Kasumi-1 (cell line): ENCODE measurements around the gene CCDC91.
"Not testable (repeated sequence)": the region's sequence is repeated elsewhere in the genome, so short reads cannot be mapped to it uniquely, and the experiment has no call there.

Experiments
- DNase-seq, 2 experiments: peaks; one replicate each; lab custom pipeline; 2025; lab: John Stamatoyannopoulos, UW

CCDC91 gene

DNA sequence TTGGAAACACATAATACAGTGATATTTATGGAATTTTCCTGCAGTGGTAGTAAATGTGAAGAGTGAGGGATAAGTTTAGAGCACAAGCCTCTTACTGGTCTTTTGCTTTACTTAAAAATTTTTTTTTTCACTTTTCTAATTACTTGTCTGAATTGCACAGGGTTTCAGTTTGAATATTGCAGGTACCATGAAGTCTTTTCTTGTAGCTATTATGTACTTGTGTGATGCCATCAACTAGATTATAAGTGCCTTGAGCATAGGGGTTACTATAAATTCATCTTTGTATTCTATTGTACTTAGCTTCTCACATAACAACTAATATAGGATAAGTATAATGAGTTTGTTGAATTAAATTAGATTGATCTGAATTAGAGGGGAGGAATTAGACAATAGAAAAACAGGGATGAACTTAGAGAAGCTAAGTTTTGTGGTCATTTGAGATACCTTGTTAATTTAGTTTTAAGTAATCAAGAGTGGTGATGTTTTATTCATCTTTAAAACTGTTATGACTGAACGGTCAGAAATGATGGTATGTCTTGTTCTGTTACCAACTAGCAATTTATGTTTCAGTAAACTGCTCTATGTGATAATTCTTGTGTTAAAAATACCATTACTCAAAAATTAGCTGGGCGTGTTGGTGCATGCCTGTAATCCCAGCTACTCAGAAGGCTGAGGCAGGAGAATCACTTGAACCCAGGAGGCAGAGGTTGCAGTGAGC, 42.1 kb downstream of the CCDC91 start:
- DNase-seq, result no peak

DNA sequence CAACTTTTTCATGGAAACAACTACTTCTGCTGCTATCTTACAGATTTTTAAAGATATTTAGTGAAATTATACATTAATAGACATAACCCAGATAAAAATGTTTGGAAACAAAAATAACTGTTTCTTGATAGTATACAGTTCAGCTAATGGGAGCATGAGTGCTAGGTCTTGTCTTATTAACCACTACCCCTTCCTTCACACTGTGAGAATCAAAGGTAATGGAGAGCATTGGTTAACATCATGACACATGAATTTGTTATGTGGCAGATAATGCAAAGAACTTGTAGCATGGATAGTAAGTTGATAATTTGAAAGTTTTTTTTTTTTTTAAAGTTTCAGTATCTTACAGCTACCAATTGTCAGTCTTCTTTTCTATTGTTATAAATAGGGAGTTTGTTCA, 44.2 kb downstream of the CCDC91 start:
- no peak for DNase-seq

DNA sequence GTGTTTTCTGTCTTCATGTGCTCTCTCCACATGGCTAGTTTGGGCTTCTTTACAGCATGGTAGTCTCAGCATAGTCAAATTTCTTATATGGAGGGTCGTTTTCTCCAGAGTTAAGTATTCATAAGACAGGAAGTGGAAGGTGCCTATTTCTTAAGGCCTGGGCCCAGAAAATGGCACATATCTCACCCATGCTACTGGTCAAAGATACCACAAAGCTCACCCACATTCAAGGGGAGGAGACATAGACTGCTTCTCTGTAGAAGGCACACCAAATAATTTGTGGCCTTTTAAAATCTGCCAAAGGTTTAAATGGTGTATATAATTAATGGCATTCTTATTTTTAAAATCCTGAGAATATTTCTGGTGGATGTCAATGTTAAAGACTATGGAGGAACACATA, 44.8 kb downstream of the CCDC91 start:
- no peak for DNase-seq

DNA sequence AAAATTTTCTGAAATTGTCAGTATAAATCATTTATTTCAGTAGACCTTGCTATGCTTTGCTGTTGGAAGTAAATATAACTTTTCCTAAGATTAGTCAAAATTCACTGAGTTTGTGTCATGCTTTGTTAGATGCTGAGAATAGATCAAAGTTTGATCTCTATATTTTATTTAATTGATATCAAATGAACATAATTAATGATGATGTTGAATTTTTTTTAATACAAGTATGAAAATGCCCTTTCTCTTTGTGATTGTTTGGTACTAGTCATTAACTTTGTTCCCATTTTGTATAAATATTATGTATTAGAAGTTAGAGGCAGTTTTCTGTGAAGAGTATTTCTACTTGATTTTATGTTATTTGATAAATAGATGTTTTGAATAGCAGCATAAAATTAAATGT, 45.7 kb downstream of the CCDC91 start:
- no peak for DNase-seq

DNA sequence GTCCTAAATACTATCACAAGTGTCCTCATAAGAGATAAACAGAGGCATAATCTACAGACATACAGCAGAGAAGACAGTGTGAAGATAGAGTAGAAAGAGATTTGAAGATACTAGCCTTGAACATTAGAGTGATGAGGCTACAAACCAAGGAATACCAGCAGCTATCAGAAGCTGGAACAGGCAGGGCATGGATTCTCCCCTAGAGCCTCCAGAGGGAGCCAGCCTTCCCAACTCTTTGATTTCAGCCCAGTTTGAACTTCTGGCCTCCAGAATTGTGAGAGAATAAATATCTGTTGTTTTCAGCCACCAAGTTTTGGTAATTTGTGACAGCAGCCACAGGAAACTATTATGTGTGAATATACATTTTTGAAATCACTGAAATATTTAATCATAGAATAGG, 47.2 kb downstream of the CCDC91 start:
- no peak for DNase-seq

DNA sequence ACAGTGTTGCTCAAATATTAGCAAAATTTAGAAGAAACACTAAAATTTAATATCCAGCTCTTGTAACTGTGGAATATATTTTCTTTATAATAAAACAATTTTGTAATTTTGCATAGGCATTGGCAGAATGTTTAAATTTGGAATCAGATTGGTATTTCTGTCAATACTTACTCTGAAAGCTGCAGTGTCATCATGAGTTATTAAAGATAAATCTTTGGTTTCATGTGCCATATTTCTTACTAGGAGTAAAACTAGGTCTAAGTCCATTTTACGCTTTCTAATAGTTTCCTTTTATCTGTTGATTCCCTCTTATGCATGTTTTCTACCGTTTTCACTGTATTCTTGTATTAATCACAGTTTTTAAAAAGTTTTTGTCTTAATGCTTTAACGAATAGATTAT, 49.7 kb downstream of the CCDC91 start:
- no peak for DNase-seq

DNA sequence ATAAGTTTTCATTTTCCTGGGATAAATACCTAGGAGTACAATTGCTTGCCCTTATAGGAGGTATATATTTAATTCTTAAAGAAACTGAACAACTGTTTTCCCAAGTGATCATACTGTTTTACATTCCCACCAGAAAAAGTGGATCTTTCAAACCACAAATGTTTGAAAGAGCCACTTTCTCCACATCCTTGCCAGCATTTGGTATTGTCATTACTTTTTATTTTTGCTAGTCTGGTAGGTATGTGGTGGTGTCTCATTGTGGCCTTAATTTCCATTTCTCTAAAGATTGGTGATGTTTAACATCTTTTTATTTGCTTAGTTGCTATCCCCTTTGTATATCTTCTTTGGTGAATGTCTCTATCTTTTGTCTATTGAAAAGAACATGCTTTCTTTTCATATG, 50.6 kb downstream of the CCDC91 start:
- DNase-seq, result no peak

DNA sequence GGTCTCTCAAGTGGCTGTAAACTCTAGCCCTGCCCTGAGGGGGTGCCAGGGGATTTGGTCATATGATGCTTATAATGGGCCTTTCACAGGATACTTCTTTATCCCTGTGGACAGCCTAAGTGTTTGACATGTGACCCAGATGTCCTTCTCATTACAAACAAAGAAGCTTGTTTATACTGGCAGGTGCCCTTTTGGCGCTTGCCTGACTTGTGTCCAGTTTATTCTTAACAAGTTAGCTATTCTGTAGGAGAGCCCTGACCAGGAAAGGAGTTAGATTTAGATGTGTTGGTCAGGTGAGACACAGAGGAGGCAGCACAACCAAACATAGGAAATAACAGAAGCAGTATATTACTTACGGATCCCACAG, 51.9 kb downstream of the CCDC91 start:
- DNase-seq, result no peak

DNA sequence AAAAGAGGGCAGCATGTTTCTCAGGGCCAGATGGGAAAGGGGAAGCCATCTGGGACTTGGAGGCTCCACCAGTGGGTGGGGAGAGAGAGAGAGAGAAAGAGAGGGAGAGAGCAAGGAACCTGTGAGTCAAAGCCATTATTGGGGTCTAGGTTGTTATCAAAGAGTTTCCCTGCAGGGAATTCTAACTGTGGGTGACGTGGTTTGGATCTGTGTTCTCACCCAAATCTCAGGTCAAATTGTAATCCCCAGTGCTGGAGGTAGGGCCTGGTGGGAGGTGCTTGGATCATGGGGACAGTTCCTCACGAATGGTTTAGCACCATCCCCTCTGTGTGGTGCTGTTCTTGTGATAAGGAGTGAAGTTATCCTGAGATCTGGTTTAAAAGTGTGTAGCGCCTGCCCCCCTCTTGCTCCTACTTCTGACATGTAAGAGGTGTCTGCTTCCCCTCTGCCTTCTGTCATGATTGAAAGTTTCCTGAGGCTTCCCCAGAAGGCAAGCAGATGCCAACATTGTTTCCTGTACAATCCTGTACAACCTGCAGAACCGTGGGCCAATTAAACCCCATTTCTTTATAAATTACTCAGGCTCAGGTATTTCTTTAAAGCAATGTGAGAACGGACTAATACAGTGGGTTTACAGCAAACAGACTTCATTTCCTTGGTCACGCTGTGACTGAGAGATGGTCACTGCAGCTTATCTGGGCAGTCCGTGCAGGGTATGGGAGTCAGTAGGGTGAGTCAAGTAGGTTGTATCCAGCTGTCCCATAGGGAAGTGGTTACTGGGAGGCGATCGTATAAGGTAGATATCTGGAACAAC, 52.4 kb downstream of the CCDC91 start:
- DNase-seq, result peak in 1 of 2 experiments; percentile 17

DNA sequence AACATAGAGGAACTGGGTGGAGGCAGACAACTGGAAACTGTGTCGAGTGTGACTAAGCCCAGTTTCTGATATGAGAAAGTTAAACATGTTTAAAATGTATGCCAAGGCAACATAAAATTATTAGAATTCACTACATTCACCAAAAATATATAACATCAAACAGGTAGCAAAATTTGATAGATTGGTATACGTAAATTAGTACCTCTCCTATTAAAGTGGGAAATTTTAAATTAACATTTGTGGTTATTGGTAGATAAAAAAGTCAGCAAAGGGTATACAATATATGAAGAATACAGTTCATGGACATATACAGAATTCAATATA, 53.0 kb downstream of the CCDC91 start:
- DNase-seq, result peak in 1 of 2 experiments; percentile 26

DNA sequence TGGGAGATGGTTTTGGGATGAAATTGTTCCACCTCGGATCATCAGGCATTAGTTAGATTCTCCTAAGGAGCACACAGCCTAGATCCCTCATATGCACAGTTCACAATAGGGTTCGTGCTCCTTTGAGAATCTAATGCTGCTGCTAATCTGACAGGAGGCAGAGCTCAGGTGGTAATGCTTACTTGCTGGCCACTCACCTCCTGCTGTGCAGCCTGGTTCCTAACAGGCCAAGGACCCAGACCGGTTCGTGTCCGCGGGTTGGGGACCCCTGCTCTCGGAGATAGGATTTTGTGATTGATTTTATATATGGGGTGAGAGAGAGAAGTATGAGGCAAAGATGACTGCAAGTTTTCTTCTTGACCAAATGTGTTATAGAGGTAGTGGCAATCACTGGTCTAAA, 57.5 kb downstream of the CCDC91 start:
- DNase-seq, result no peak

DNA sequence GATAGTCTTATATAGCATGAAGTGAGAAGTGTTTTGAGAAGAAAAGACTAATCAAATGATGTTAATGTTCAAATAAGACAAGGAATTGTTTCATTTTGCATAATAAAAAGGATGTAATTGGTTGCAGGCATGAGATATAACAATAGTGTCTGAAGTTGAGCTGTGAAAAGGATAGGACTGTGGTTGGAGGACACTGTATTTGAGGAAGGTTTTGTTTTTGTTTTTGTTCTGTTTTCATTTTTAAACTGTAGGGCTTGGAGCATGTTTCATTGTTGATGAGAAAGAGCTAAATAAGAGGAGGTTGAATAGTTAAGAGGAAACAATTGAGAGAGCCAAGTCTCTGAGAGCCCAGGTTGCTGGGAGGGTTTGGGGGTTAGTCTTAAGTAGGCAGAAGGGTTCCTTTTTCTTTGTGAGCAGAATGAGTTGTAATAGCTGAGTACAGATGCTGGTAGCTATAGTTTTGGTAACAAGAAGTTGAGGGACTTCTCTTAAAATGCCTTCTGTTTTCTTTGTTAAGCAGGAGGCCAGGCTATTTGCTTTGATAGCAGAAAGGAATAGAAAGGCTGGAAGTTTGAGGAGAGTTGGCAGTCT, 58.4 kb downstream of the CCDC91 start:
- no peak for DNase-seq

DNA sequence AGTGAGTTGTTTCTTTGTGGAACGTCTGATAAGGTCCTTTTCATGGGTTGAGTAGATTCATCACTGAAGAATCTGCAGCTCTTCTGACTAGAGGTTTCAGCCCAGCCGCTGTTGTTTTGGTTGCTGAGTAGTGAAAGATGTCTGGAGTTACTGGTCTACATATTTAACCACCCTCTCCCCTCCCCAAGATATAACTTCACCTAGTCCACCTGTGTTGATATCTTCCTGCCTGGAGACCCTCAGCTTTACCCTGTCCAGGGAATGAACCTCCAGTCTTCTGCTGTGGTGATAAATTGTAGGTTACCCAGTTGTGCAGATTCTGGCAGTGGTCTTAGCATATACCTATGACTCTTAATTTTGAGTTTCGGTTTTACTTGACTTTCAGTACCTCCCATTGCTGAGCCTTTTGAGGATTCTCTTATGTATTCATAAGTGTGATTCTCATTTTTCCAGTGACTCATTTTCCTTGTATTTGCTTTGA, 62.9 kb downstream of the CCDC91 start:
- DNase-seq, result no peak

DNA sequence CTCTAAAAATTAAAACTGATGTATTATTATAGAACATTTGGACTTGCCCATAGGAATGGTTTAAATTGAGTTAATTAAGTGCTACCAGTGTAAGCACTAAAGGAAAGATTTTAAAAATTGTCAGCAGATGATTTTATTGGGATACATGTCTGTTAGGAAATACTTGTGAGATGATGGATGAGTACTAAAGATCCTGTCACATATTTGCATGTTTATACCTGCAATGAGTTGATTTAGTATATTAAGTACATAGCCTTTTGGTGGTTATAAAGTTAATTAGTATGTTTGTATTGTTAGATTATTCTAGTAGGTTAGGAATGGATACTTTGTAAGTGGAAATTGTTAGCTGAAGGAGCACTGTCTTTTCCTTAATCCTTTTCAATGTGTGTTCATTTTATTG, 67.2 kb downstream of the CCDC91 start:
- DNase-seq, result no peak

DNA sequence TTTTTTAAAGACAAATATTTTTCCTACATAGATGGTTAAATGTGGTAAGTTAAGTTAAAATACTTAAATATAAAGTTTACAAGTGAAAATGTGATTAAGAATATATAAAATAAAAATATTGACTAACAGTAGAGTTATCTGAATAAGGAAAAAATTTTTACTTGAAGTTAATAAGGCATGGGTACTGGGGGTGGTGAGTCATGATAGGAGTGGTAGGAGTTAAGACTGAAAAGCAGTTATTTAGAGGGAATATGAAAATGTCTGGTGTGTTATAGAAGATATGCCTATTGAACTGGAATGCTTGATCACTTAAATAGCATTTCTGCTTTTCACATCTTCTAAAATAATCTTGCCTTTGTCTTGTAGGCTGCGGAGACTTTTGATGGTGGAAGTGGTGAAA, 68.7 kb downstream of the CCDC91 start:
- no peak for DNase-seq

DNA sequence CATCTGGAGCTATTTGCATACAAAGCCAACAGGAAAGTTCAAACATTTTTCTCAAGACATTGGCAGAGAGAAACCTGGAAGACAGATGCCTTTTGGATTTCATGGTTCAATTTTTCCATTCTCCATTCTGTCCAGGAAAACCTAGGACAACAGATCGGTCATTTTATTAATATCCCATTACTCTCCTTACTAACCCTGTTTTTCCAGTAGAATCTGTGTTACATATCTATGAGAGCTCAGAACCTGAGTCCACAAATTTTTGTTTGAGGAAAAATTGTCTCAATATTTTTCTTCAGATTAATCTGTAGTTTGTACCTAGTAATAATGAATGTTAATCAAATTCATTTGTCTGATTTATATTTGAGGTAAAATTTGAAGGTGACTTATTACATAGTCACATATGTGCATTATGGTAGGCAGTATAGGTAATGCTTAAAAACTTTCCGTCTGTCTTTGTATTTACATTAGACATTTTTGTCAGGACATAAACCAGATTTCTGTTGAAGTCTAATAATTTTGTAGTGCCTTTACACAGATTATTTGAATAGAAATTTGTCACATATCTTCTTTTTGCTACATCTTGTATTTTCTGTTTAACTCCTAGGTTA, 75.3 kb downstream of the CCDC91 start:
- no peak for DNase-seq

DNA sequence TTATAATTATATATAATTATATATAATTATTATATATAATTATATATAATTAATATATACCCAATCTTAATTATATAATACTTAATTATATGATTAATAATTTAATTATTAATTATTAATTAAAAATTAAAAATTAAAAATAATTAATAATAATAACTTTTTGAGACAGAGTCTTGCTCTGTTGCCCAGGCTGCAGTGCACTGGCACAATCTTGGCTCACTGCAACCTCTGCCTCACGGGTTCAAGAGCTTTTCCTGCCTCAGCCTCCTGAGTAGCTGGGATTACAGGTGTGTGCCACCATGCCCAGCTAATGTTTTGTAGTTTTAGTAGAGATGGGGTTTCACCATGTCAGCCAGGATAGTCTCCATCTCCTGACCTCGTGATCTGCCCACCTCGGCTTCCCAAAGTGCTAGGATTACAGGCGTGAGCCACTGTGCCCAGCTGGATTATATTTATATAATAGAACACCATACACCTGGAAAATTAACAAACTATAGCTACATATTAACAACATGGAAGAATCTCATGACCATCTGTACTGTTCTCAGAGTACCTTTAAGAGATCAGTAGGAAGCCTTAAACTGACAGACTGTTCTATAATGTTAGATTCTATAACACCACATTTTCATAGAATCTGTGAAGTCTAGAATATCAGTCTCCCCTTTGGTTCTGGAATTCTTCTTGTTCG, 77.8 kb downstream of the CCDC91 start:
- DNase-seq, result not testable (repeated sequence)

DNA sequence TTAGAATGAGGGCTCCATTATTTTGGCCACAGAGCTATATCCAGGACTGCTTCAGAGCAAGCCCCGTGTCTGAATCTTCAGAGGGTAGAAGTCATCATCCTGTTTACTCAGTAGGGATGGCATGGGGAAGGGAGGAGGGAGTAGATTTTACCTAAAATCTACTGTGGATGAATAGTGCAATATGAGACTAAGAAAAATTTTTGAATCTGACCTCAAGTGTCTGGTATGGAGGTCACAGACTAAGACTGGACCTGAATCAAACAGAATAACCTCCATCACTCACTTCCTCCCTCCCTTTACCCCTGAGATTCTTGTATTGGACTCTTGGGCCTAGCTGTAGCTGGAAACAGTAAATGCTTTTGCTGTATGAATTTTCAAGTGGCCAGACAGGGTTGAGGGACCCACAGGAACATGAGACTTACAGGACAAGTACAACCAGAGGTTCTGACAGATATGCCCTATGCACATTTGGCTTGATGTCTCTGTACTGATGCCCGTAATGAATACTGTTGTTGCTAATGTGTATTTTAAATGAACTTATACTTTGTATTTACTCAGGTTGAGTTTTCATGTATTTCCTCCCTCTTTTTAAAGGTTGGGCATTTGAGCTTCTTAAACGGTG, 78.5 kb downstream of the CCDC91 start:
- no peak for DNase-seq

DNA sequence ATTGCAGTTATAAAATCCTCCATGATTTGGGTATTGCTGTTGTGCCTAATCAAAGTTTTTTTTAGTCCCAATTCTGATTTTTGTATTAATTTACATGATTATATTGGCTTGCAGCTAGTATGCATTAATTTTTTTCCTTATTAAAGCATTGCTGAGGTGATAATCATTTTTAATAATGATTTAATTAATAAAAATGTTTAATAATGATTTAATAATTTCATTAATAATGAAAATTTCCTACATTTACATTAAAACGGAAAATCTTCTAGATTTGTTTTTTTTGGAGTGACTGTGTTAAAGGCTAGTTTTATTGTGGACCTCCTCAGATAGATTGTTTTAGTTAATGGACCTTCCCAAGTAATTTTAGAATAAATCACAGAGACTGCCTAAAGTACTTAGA, 79.6 kb downstream of the CCDC91 start:
- no peak for DNase-seq

DNA sequence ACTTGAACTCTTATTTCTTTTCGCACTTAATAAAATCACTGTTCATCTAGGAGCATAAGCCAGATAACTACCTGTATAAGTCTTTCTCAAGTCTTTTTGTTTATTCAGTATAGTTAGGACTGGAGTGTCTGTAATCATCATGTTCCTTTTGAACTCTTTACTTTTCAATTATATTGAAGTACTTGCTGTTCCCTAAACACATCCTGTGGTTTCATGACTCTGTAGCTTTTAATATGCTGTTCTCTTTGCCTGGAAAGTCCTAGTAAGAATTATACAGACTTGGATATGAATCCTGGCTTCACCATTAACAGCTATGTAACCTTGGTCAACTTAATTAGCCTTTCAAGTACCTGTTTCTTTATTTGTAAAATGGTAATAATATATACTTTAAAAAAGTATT, 88.2 kb downstream of the CCDC91 start:
- no peak for DNase-seq

DNA sequence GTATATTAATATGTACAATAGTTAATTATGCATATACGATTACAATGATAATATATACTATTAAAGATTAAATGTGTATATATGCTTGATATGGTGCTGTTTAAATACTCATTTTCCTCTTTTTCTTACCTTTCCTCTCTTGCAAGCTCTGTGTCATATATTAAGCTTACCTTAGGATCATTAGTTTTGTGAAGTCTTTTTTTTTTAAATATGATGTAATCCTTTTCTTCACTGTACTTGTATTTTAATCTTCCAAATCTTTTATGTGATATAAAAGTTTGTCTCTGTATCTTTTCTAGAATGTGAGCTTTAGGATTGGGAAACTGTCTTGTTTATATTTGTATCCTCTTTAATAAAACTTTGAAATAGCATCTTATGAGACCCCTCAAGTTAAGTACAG, 88.7 kb downstream of the CCDC91 start:
- no peak for DNase-seq

DNA sequence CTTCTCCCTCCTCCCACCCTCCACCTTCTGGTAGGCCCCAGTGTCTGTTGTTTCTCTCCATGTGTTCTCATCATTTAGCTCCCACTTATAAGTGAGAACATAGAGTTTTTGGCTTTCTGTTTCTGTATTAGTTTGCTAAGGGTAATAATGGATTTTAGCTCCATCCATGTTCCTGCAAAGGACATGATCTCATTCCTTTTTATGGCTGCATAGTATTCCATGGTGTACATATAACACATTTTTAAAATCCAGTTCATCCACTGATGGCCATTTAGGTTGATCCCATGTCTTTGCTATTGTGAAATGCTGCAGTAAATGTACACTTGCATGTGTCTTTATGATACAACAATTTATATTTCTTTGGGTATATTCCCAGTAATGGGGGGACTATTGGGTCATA, 96.1 kb downstream of the CCDC91 start:
- DNase-seq, result no peak
